HepG2 (cell line): Measurements from ENCODE around the gene ACBD3. TPM values are rescaled to one million over a fixed set of nuclear protein-coding genes. Genes with fewer than 3 reads are reported as not detected.

Experiments
- ATAC-seq: fragments of 200-7000 bp; cut with Tn5 transposase; 3 replicates; pipeline ENCODE4 v1.9.1; 2020; ENCODE audit warnings: mild to moderate bottlenecking, moderate library complexity
- BruUV-seq: library from RNA; stranded (reverse); fragments of 400-500 nt; replicated peaks from 2 replicates; lab custom pipeline; 2021; lab: Mats Ljungman, UMichigan
- CTCF ChIA-PET: fragments of 300-600 bp; formaldehyde crosslinking; extraction: SDS; loops from one replicate; lab custom pipeline; 2021; ENCODE audit warnings: low total read pairs, inconsistent platforms, low intra/inter-chr PET ratio; lab: Yijun Ruan, JAX
- POLR2A ChIA-PET: fragments of 350-600 bp; sonication (Branson Sonifier 250); formaldehyde crosslinking; loops from one replicate; lab custom pipeline; 2020; ENCODE audit warnings: antibody characterized with exemption, inconsistent platforms; lab: Yijun Ruan, JAX
- DNase-seq: peaks from one replicate; pipeline ENCODE4 v3.0.0-alpha.2; 2015; ENCODE audit warnings: low spot score
- FAIRE-seq: peaks from 3 replicates; lab custom pipeline; 2011; peaks lifted over from hg19 to GRCh38; lab: Jason Lieb, UNC
- H2AFZ ChIP-seq: one replicate; pipeline ENCODE4 v1.6.1; 2011; ENCODE audit warnings: low read length, inconsistent platforms
- H3K27ac ChIP-seq: fragments of 300-600 bp; 3 replicates; pipeline ENCODE4 v1.8.0; 2011; ENCODE audit warnings: mixed run types, mild to moderate bottlenecking, mixed read lengths, low read length, inconsistent platforms; ENCODE audit not compliant: insufficient read depth; ENCODE audit errors: extremely low read length
- H3K27me3 ChIP-seq, 2 experiments: fragments of 200-600 bp in 1 of 2; 2 replicates in 1 of 2; 3 replicates in 1 of 2; pipeline versions ENCODE4 v1.6.0 to v1.8.0; 2011; ENCODE audit warnings: low read length in 2 of 2, mild to moderate bottlenecking in 2 of 2, moderate library complexity in 2 of 2, inconsistent platforms in 1 of 2; ENCODE audit not compliant: insufficient read depth in 2 of 2, control insufficient read depth in 1 of 2
- H3K36me3 ChIP-seq, 2 experiments: fragments of 200-600 bp in 1 of 2; replicated peaks in 1 of 2; 2 replicates in 1 of 2; 3 replicates in 1 of 2; pipeline versions ENCODE4 v1.5.1 to v1.8.0; 2011; ENCODE audit warnings: low read length in 2 of 2, inconsistent platforms in 1 of 2; ENCODE audit not compliant: insufficient read depth in 2 of 2, control insufficient read depth in 1 of 2
- H3K4me1 ChIP-seq: 2 replicates; pipeline ENCODE4 v1.5.1; 2012; ENCODE audit warnings: low read length, inconsistent platforms; ENCODE audit not compliant: insufficient read depth
- H3K4me2 ChIP-seq: 2 replicates; pipeline ENCODE4 v1.6.0; 2011; ENCODE audit warnings: low read depth, low read length, inconsistent platforms
- H3K4me3 ChIP-seq, 3 experiments: fragments of 200-600 bp in 1 of 3; sonication (generic), shearing (Covaris generic) in 1 of 3; replicated peaks in 1 of 3; 2 replicates each; pipeline ENCODE4 v1.5.1; 2011 to 2016; ENCODE audit warnings: low read length in 3 of 3, inconsistent platforms in 2 of 3, low read depth in 2 of 3, mild to moderate bottlenecking in 2 of 3, control low read depth in 1 of 3, mixed read lengths in 1 of 3; ENCODE audit not compliant: insufficient read depth in 1 of 3
- H3K79me2 ChIP-seq: one replicate; pipeline ENCODE4 v1.6.1; 2011; ENCODE audit warnings: low read length, inconsistent platforms; ENCODE audit not compliant: insufficient read depth
- H3K9ac ChIP-seq: 2 replicates; pipeline ENCODE4 v1.6.0; 2011; ENCODE audit warnings: mild to moderate bottlenecking, low read depth, low read length, inconsistent platforms; ENCODE audit not compliant: insufficient read depth
- H3K9me3 ChIP-seq: 2 replicates; pipeline ENCODE4 v1.5.1; 2012; ENCODE audit warnings: mild to moderate bottlenecking, low read length
- H4K20me1 ChIP-seq: 2 replicates; pipeline ENCODE4 v1.6.0; 2011; ENCODE audit warnings: inconsistent platforms, mild to moderate bottlenecking, low read length, moderate library complexity; ENCODE audit not compliant: insufficient read depth
- ETV5 ChIP-seq: IDR thresholded peaks from 2 replicates; pipeline ENCODE4 v1.6.1; 2018; ENCODE audit warnings: missing biosample characterization, missing genetic modification reagents, inconsistent platforms, borderline replicate concordance
- HCFC1 ChIP-seq: fragments of 150-350 bp; IDR thresholded peaks from 2 replicates; pipeline ENCODE4 v1.6.1; 2014; ENCODE audit warnings: low read depth, low read length
- IKZF1 ChIP-seq: fragments of 450-650 bp; IDR thresholded peaks from 2 replicates; pipeline ENCODE4 v1.7.1; 2016
- KLF9 ChIP-seq: IDR thresholded peaks from 2 replicates; pipeline ENCODE4 v1.6.1; 2016; ENCODE audit warnings: low read depth
- PCBP2 ChIP-seq: fragments of 200-400 bp; formaldehyde crosslinking; optimal IDR thresholded peaks from 2 replicates; pipeline ENCODE3; 2018; ENCODE audit warnings: low read length, low read depth; ENCODE audit not compliant: poor library complexity, severe bottlenecking
- SNRNP70 ChIP-seq: fragments of 200-400 bp; formaldehyde crosslinking; IDR thresholded peaks from 2 replicates; pipeline ENCODE4 v1.6.1; 2017; ENCODE audit warnings: mild to moderate bottlenecking, low read depth, low read length, moderate library complexity
- YY1 ChIP-seq: IDR thresholded peaks from 2 replicates; pipeline ENCODE4 v1.6.1; 2011; ENCODE audit warnings: low read length, low read depth, moderate library complexity, mild to moderate bottlenecking; ENCODE audit not compliant: insufficient read depth, insufficient replicate concordance
- ZFP62 ChIP-seq: sonication (generic); formaldehyde crosslinking; IDR thresholded peaks from 2 replicates; pipeline ENCODE4 v1.4.0; 2020; ENCODE audit warnings: missing genetic modification reagents
- ZNF232 ChIP-seq: sonication (generic); formaldehyde crosslinking; IDR thresholded peaks from 2 replicates; pipeline ENCODE4 v1.4.0; 2020; ENCODE audit warnings: missing genetic modification reagents, borderline replicate concordance
- ZNF296 ChIP-seq: sonication (generic); formaldehyde crosslinking; conservative IDR thresholded peaks from 2 replicates; pipeline ENCODE4 v1.5.0; 2020; ENCODE audit warnings: mild to moderate bottlenecking, missing genetic modification reagents
- ZNF451 ChIP-seq: sonication (generic); formaldehyde crosslinking; IDR thresholded peaks from 2 replicates; pipeline ENCODE4 v1.5.0; 2020; ENCODE audit warnings: mild to moderate bottlenecking, missing genetic modification reagents
- ZNF496 ChIP-seq: sonication (generic); formaldehyde crosslinking; IDR thresholded peaks from 2 replicates; pipeline ENCODE4 v1.8.1; 2023; ENCODE audit warnings: mild to moderate bottlenecking, moderate library complexity, missing genetic modification reagents; ENCODE audit not compliant: insufficient replicate concordance
- WGBS: methylation state at CpG from one replicate; pipeline ENCODE4 v1.1.6; 2017; ENCODE audit warnings: low lambda C conversion rate; 5-methylcytosine and 5-hydroxymethylcytosine counted together
- in situ Hi-C: cut with HindIII; loops from 2 replicates; pipeline ENCODE4 v1.10.0; 2017; ENCODE audit warnings: low pct_unique_long_range_greater_than_20kb; ENCODE audit not compliant: extremely low pct_ligation_motif_present
- intact Hi-C: fragments of 100-400 bp; cut with micrococcal nuclease; formaldehyde crosslinking; loops from one replicate; pipeline ENCODE4 v1.10.0; 2022; ENCODE audit not compliant: unreplicated experiment
- polyA plus RNA-seq, 8 experiments: library from polyadenylated mRNA; depleted of rRNA in 3 of 8; stranded (reverse) in 7 of 8; unstranded in 1 of 8; fragments of >200 nt; fragmentation: Illumina TruSeq in 4 of 8; extraction: Trizol in 4 of 8; gene quantifications; 2 replicates each; pipeline versions ENCODE4 v1.2.1 to v1.2.3, GENCODE V29; 2011 to 2016; ENCODE audit warnings: low read depth in 4 of 8, missing spikeins in 1 of 8, mixed read lengths in 1 of 8; ENCODE audit not compliant: insufficient read depth in 1 of 8
- total RNA-seq, 5 experiments: library from RNA; depleted of rRNA; stranded (reverse); fragments of >200 nt; fragmentation: Illumina TruSeq; extraction: Trizol; gene quantifications; 2 replicates each; pipeline ENCODE4 v1.2.3, GENCODE V29; 2016; ENCODE audit warnings: low read depth in 1 of 5
- TF ChIP-seq, protein P1 (sequence below): sonication (generic); formaldehyde crosslinking; IDR thresholded peaks from 2 replicates; pipeline ENCODE4 v1.4.0; 2020; ENCODE audit warnings: missing genetic modification reagents, borderline replicate concordance
- TF ChIP-seq, protein P2 (sequence below): sonication (generic); formaldehyde crosslinking; IDR thresholded peaks from 2 replicates; pipeline ENCODE4 v1.4.0; 2020; ENCODE audit warnings: missing genetic modification reagents, borderline replicate concordance

ACBD3 gene
- total and polyA plus RNA-seq, 2 of the 13 experiments (the other 11 are each of a cell fraction or from before 2014, with no cell fraction given) = 24.3 to 39.3 TPM

GRCh38 chr1:226154593-226154992, 31.9 kb downstream of the ACBD3 start:
- TF ChIP-seq IKZF1 = no peak
- no peak for TF ChIP-seq ZNF232 (CRISPR knock-in tag)
- TF ChIP-seq, protein P1, sequence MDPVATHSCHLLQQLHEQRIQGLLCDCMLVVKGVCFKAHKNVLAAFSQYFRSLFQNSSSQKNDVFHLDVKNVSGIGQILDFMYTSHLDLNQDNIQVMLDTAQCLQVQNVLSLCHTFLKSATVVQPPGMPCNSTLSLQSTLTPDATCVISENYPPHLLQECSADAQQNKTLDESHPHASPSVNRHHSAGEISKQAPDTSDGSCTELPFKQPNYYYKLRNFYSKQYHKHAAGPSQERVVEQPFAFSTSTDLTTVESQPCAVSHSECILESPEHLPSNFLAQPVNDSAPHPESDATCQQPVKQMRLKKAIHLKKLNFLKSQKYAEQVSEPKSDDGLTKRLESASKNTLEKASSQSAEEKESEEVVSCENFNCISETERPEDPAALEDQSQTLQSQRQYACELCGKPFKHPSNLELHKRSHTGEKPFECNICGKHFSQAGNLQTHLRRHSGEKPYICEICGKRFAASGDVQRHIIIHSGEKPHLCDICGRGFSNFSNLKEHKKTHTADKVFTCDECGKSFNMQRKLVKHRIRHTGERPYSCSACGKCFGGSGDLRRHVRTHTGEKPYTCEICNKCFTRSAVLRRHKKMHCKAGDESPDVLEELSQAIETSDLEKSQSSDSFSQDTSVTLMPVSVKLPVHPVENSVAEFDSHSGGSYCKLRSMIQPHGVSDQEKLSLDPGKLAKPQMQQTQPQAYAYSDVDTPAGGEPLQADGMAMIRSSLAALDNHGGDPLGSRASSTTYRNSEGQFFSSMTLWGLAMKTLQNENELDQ (CRISPR knock-in tag) = no peak
- no peak for TF ChIP-seq SNRNP70
- TF ChIP-seq ETV5 (CRISPR knock-in tag) = no peak
- TF ChIP-seq ZNF296 (CRISPR knock-in tag) = no peak
- no peak for TF ChIP-seq ZFP62 (CRISPR knock-in tag)
- TF ChIP-seq ZNF496 (CRISPR knock-in tag) = no peak
- TF ChIP-seq YY1 = no peak
- no peak for TF ChIP-seq HCFC1
- TF ChIP-seq, protein P2, sequence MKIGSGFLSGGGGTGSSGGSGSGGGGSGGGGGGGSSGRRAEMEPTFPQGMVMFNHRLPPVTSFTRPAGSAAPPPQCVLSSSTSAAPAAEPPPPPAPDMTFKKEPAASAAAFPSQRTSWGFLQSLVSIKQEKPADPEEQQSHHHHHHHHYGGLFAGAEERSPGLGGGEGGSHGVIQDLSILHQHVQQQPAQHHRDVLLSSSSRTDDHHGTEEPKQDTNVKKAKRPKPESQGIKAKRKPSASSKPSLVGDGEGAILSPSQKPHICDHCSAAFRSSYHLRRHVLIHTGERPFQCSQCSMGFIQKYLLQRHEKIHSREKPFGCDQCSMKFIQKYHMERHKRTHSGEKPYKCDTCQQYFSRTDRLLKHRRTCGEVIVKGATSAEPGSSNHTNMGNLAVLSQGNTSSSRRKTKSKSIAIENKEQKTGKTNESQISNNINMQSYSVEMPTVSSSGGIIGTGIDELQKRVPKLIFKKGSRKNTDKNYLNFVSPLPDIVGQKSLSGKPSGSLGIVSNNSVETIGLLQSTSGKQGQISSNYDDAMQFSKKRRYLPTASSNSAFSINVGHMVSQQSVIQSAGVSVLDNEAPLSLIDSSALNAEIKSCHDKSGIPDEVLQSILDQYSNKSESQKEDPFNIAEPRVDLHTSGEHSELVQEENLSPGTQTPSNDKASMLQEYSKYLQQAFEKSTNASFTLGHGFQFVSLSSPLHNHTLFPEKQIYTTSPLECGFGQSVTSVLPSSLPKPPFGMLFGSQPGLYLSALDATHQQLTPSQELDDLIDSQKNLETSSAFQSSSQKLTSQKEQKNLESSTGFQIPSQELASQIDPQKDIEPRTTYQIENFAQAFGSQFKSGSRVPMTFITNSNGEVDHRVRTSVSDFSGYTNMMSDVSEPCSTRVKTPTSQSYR = no peak
- no peak for TF ChIP-seq KLF9
- TF ChIP-seq PCBP2 = no peak
- TF ChIP-seq ZNF451 (CRISPR knock-in tag) = no peak
- POLR2A ChIA-PET = no interaction called here
- no peak overlapping the region for H2AFZ ChIP-seq
- FAIRE-seq (no peak), DNase-seq (no peak), ATAC-seq (no peak)
- peaks cover 19 to 69% of the 10 kb centered on the region in 2 experiments for H3K36me3 ChIP-seq
- H3K4me1 ChIP-seq = peaks cover 11% of the 10 kb centered on the region
- CTCF ChIA-PET = no interaction called here
- H3K9me3 ChIP-seq = no peaks in the 10 kb centered on the region
- WGBS = 96% methylated on average over 1 of the region's 1 CpG
- H4K20me1 ChIP-seq = no peaks in the 10 kb centered on the region
- no peak overlapping the region for H3K4me3 ChIP-seq
- H3K79me2 ChIP-seq = no peaks in the 10 kb centered on the region
- H3K27me3 ChIP-seq = no peaks in the 10 kb centered on the region
- H3K27ac ChIP-seq = no peak overlapping the region
- intact Hi-C loops = no loop called here
- H3K9ac ChIP-seq = no peak overlapping the region
- no TSS peak for BruUV-seq
- H3K4me2 ChIP-seq = no peak overlapping the region
- in situ Hi-C loops = no loop called here
